Measurements from ENCODE around the gene SARDH.

DNA sequence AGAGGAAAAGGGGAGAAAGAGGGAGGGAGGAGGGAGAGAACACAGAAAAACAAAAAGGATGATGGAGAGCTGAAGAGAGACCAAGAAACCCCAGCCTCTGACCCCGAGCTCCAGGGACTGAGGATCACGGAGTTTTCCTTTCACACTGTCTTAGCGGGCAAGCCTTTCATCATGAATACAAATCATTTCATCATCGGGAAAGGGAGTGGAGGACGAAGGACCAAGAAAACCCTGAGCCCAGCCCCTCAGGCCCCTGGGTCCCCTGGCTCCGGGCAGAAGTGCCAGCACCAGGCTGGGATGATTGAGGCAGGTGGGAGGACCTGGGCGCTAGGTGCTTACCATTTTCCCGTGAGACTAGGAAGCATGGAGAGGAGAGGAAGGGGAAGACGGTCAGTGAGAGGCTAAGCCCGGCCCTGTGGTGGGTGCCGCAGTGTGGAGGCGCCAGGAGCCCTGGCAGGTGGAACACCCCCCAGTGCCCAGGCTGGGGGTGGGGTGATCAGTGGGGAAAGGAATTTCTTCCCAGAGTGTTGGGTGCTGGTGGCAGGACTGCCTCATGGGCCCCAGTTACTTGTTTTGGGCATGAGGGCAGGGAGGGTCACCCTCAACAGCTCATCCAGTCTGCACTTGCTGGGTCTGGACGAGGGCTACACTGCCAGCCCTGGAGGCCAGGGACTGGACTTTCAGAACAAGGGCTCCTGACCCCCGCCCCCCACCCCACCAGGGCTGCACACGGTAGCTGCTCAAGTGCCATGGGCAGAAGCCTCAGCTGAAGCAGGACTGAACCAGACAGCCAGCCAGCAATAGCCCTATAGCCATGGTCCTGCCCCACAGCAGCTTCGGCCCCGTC, 49.0 kb upstream of the SARDH start:
- TF ChIP-seq, protein P1, sequence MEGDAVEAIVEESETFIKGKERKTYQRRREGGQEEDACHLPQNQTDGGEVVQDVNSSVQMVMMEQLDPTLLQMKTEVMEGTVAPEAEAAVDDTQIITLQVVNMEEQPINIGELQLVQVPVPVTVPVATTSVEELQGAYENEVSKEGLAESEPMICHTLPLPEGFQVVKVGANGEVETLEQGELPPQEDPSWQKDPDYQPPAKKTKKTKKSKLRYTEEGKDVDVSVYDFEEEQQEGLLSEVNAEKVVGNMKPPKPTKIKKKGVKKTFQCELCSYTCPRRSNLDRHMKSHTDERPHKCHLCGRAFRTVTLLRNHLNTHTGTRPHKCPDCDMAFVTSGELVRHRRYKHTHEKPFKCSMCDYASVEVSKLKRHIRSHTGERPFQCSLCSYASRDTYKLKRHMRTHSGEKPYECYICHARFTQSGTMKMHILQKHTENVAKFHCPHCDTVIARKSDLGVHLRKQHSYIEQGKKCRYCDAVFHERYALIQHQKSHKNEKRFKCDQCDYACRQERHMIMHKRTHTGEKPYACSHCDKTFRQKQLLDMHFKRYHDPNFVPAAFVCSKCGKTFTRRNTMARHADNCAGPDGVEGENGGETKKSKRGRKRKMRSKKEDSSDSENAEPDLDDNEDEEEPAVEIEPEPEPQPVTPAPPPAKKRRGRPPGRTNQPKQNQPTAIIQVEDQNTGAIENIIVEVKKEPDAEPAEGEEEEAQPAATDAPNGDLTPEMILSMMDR (IDR thresholded peaks at IDR 0.05), result no peak
- TF ChIP-seq POLR2A (IDR thresholded peaks at IDR 0.05), result no peak
